Measurements from ENCODE around the gene RAI1. TPM values are rescaled to one million over a fixed set of nuclear protein-coding genes. Genes with fewer than 3 reads are reported as not detected.

RAI1 gene
- total and polyA plus RNA-seq, 12 donors: 4.2 to 37.3 (median 26.9) TPM

GRCh38 chr17:17749921-17750320 is 68.7 kb downstream of the RAI1 start:
- Histone ChIP-seq H3K9me3 (replicated peaks in 1 of 3) (no peaks in the 10 kb centered on the region), H3K36me3 (replicated peaks in 1 of 2) (no peaks in the 10 kb centered on the region), H3K27me3 (no peaks in the 10 kb centered on the region), H3K27ac (peak overlapping the region in 2 of 5 donors; percentile 4 to 62), H3K4me1 (replicated peaks in 1 of 2) (peaks cover 21 to 31% of the 10 kb centered on the region in 2 donors), H3K4me3 (no peak overlapping the region)
- no peak for TF ChIP-seq CTCF (IDR thresholded peaks at IDR 0.05)
- no peak for TF ChIP-seq POLR2A (IDR thresholded peaks at IDR 0.05)
- DNase-seq: peak in 3 of 7 donors; percentile 47 to 77 (median 57)
- 49 to 68% (median 62%) methylated on average over 6 of the region's 6 CpGs for WGBS, 4 donors
- intact Hi-C loops (cut with DNase I): no loop called here

GRCh38 chr17:17750881-17751280 is 69.6 kb downstream of the RAI1 start:
- intact Hi-C loops (cut with DNase I): no loop called here
- Histone ChIP-seq H3K9me3 (replicated peaks in 1 of 3) (no peaks in the 10 kb centered on the region), H3K36me3 (replicated peaks in 1 of 2) (no peaks in the 10 kb centered on the region), H3K4me3 (no peak overlapping the region), H3K27ac (peak overlapping the region in 3 of 5 donors; percentile 66 to 86 (median 85)), H3K27me3 (no peaks in the 10 kb centered on the region), H3K4me1 (replicated peaks in 1 of 2) (peaks cover 21 to 41% of the 10 kb centered on the region in 2 donors)
- TF ChIP-seq POLR2A (IDR thresholded peaks at IDR 0.05) (no peak), CTCF (IDR thresholded peaks at IDR 0.05) (no peak)
- no peak for DNase-seq
- 38 to 53% (median 45%) methylated on average over 7 to 8 of the region's 8 CpGs for WGBS, 4 donors

GRCh38 chr17:17751489-17752088 is 70.3 kb downstream of the RAI1 start:
- Histone ChIP-seq H3K27me3 (no peaks in the 10 kb centered on the region), H3K36me3 (replicated peaks in 1 of 2) (no peaks in the 10 kb centered on the region), H3K9me3 (replicated peaks in 1 of 3) (no peaks in the 10 kb centered on the region), H3K4me3 (peak overlapping the region in 2 of 4 donors; percentile 16 to 33), H3K27ac (peak overlapping the region; percentile 36 to 86 (median 68)), H3K4me1 (replicated peaks in 1 of 2) (peaks cover 21 to 41% of the 10 kb centered on the region in 2 donors)
- 26 to 32% (median 29%) methylated on average over 16 to 17 of the region's 17 CpGs for WGBS, 4 donors
- intact Hi-C loops (cut with DNase I): no loop called here
- no peak for TF ChIP-seq CTCF (IDR thresholded peaks at IDR 0.05)
- TF ChIP-seq POLR2A (IDR thresholded peaks at IDR 0.05): no peak
- DNase-seq: peak in 1 of 7 donors; percentile 43

GRCh38 chr17:17752089-17752820 is 71.0 kb downstream of the RAI1 start:
- no peaks in the 10 kb centered on the region for H3K27me3 ChIP-seq
- DNase-seq: peak; percentile 96 to 99 (median 98)
- H3K4me1 ChIP-seq (replicated peaks in 1 of 2): peaks cover 21 to 40% of the 10 kb centered on the region in 2 donors
- H3K36me3 ChIP-seq (replicated peaks in 1 of 2): no peaks in the 10 kb centered on the region
- intact Hi-C loops (cut with DNase I): no loop called here
- H3K27ac ChIP-seq: peak overlapping the region; percentile 46 to 86 (median 68)
- 2 to 13% (median 7%) methylated on average over 11 to 57 of the region's 57 CpGs for WGBS, 4 donors
- H3K4me3 ChIP-seq: peak overlapping the region in 3 of 4 donors; percentile 23 to 53 (median 32)
- no peaks in the 10 kb centered on the region for H3K9me3 ChIP-seq (replicated peaks in 1 of 3)
- TF ChIP-seq CTCF (IDR thresholded peaks at IDR 0.05): peak in 5 of 6 experiments; percentile 2 to 48 (median 23)
- peak; percentile 36 to 42 for TF ChIP-seq POLR2A (IDR thresholded peaks at IDR 0.05)

All from adrenal gland (tissue), 12 donors.